Kasumi-1 (cell line): ENCODE measurements around the gene ABHD11.
A peak's percentile ranks its signal among the peaks of the same experiment; 100 is the strongest.
"Not testable (repeated sequence)": the region's sequence is repeated elsewhere in the genome, so short reads cannot be mapped to it uniquely, and the experiment has no call there.

Experiments used
- DNase-seq, 2 experiments: peaks; one replicate each; lab custom pipeline; 2025; lab: John Stamatoyannopoulos, UW

The ABHD11 gene

GRCh38 chr7:73742753-73743641 is 4.4 kb upstream of the ABHD11 start:
- DNase-seq = no peak

- DNase-seq = no peak
Measured at GRCh38 chr7:73742338-73742752, 3.7 kb upstream of the ABHD11 start.

- DNase-seq = no peak
Measured at GRCh38 chr7:73741600-73741999, 3.0 kb upstream of the ABHD11 start.

- no peak for DNase-seq
Measured at GRCh38 chr7:73740771-73741170, 2.2 kb upstream of the ABHD11 start.

- DNase-seq = no peak
Measured at GRCh38 chr7:73740212-73740611, 1.6 kb upstream of the ABHD11 start.

GRCh38 chr7:73739387-73739767 is 775 bp upstream of the ABHD11 start:
- DNase-seq = no peak

- DNase-seq = peak; percentile 36 to 40
Measured at GRCh38 chr7:73738220-73738611, 386 bp downstream of the ABHD11 start.

- no peak for DNase-seq
Measured at GRCh38 chr7:73737491-73738219, 947 bp downstream of the ABHD11 start.

- no peak for DNase-seq
Measured at GRCh38 chr7:73736885-73737284, 1.7 kb downstream of the ABHD11 start.

- no peak for DNase-seq
Measured at GRCh38 chr7:73735528-73735905, 3.1 kb downstream of the ABHD11 start.

- DNase-seq = peak; percentile 95 to 96
Measured at GRCh38 chr7:73734619-73735527, 3.7 kb downstream of the ABHD11 start.

GRCh38 chr7:73732397-73732796 is 6.2 kb downstream of the ABHD11 start:
- no peak for DNase-seq

GRCh38 chr7:73730485-73730884 is 8.1 kb downstream of the ABHD11 start:
- no peak for DNase-seq

GRCh38 chr7:73728551-73728950 is 10.1 kb downstream of the ABHD11 start:
- no peak for DNase-seq

GRCh38 chr7:73727952-73728351 is 10.7 kb downstream of the ABHD11 start:
- no peak for DNase-seq

GRCh38 chr7:73726083-73726466 is 12.5 kb downstream of the ABHD11 start:
- no peak for DNase-seq

- DNase-seq = no peak
Measured at GRCh38 chr7:73723813-73724212, 14.8 kb downstream of the ABHD11 start.

GRCh38 chr7:73722785-73723184 is 15.8 kb downstream of the ABHD11 start:
- no peak for DNase-seq

- not testable (repeated sequence) for DNase-seq
Measured at GRCh38 chr7:73722182-73722581, 16.4 kb downstream of the ABHD11 start.

GRCh38 chr7:73721377-73721817 is 17.2 kb downstream of the ABHD11 start:
- DNase-seq = no peak

- not testable (repeated sequence) for DNase-seq
Measured at GRCh38 chr7:73720443-73720842, 18.2 kb downstream of the ABHD11 start.

GRCh38 chr7:73719806-73720169 is 18.8 kb downstream of the ABHD11 start:
- no peak for DNase-seq
